Lower leg skin (tissue), 4 donors: ENCODE data around the gene LRIT1. TPM values are rescaled to one million over a fixed set of nuclear protein-coding genes. Genes with fewer than 3 reads are reported as not detected.
A peak's percentile ranks its signal among the peaks of the same experiment; 100 is the strongest.

Source experiments
- DNase-seq, 2 donors: peaks; one replicate each; pipeline ENCODE4 v3.0.0-alpha.2; 2019; ENCODE audit warnings: low spot score in 2 of 2
- H3K4me3 ChIP-seq: fragments of 200-600 bp; sonication (generic); 2 replicates; pipeline ENCODE4 v1.5.1; 2017; ENCODE audit warnings: mild to moderate bottlenecking, low read depth; ENCODE audit not compliant: poor library complexity, severe bottlenecking
- POLR2A ChIP-seq, 2 donors: fragments of 450-650 bp; IDR thresholded peaks; one replicate each; pipeline ENCODE4 v1.6.1; 2016 to 2017; ENCODE audit warnings: antibody characterized with exemption in 2 of 2, mild to moderate bottlenecking in 1 of 2, moderate library complexity in 1 of 2
- WGBS, 2 donors: methylation state at CpG; one replicate each; pipeline ENCODE4 v1.1.5; 2018; 5-methylcytosine and 5-hydroxymethylcytosine counted together
- intact Hi-C: fragments of 100-400 bp; cut with DNase I; formaldehyde crosslinking; loops from one replicate; pipeline ENCODE4 v1.15.0; 2023; ENCODE audit warnings: low total_unique reads
- total RNA-seq, 4 donors: library from RNA; depleted of rRNA; stranded (reverse); fragments of >200 nt; gene quantifications; one replicate each; pipeline ENCODE4 v1.1.0, GENCODE V29; 2016
- TF ChIP-seq, protein P1 (sequence below), 3 donors: fragments of 450-650 bp; IDR thresholded peaks; one replicate each; pipeline ENCODE4 v1.5.1; 2016; ENCODE audit warnings: antibody characterized with exemption in 3 of 3, mild to moderate bottlenecking in 3 of 3, moderate library complexity in 2 of 3

Gene LRIT1
- total RNA-seq, 4 donors from 2014 or later: 0.19 TPM; not detected in 3

DNA sequence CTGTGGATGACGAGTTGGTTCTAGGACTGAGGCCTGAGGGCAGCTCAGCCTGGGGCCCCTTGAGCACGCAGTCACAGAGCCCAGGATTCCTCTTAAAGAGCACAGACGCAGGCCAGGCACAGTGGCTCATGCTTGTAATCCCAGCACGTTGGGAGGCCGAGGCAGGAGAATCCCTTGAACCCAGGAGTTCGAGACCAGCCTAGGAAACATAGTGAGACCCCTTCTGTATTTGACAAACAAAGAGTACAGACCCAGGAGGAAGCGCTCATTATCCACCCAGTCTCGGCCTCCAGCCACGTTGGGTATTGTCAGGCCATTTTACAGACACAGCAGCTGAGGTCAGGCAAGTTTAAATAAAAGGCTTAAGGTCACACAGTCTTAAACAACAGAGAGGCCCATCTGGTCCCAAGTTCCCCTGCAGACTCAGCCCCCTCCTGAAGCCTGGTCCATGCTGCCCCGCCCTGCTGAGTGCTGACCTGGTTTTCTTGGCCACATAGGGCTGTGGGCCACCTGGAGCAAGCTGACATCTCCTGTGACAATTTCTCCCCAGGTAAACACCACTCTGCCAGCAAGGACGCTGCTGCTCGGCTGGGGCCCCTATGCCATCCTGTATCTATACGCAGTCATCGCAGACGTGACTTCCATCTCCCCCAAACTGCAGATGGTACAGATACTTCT, 16.1 kb upstream of the LRIT1 start:
- peak in 1 of 2 donors; percentile 58 for DNase-seq
- TF ChIP-seq, protein P1, sequence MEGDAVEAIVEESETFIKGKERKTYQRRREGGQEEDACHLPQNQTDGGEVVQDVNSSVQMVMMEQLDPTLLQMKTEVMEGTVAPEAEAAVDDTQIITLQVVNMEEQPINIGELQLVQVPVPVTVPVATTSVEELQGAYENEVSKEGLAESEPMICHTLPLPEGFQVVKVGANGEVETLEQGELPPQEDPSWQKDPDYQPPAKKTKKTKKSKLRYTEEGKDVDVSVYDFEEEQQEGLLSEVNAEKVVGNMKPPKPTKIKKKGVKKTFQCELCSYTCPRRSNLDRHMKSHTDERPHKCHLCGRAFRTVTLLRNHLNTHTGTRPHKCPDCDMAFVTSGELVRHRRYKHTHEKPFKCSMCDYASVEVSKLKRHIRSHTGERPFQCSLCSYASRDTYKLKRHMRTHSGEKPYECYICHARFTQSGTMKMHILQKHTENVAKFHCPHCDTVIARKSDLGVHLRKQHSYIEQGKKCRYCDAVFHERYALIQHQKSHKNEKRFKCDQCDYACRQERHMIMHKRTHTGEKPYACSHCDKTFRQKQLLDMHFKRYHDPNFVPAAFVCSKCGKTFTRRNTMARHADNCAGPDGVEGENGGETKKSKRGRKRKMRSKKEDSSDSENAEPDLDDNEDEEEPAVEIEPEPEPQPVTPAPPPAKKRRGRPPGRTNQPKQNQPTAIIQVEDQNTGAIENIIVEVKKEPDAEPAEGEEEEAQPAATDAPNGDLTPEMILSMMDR (IDR thresholded peaks at IDR 0.05): no peak
- TF ChIP-seq POLR2A (IDR thresholded peaks at IDR 0.05): no peak

DNA sequence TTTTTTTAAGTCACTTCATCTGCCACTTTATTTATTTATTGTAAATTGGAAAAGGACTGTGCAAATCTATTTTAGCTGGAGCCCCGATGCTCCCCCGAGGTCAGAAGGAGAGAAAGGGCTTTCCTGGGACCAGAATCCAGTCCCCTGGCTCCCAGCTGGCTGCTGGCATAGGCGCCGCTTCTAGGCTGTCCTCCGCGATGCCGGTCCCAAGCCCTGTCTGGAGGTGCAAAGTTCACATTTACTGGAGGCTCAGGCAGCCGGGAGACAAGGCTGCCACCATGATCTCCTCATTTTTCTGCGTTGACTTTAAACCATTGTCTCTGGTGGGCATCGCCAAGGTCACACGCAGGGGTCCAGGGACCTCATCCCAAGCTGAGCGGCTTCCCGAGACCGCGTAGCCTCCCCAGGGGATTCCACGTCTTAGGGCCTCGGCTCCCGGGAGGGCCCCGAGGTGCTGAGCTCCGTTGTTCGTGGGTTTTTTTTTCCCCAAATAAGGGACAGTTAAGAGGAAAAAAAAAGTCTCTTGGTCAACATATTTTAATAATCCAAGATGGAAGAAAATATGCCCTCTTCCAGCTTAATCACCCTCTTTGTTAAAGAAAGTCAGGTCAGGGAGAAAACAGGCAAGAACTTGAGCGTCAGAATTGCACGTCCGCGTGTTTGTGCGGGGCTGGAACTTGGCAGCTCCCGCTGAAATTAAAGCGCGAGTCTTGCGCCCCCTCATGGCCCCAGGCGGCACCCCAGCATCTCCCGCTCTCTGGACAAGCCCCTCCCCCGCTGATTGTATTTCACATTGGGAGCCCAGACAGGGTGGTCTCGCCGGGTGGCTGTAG, 15.4 kb upstream of the LRIT1 start:
- TF ChIP-seq, protein P1 (IDR thresholded peaks at IDR 0.05): no peak
- no peak for TF ChIP-seq POLR2A (IDR thresholded peaks at IDR 0.05)
- intact Hi-C loops: no loop called here
- H3K4me3 ChIP-seq: no peak overlapping the region
- 41 to 47% methylated on average over 33 to 35 of the region's 35 CpGs for WGBS, 2 donors
- peak in 1 of 2 donors; percentile 89 for DNase-seq

More for the DNA sequence above, 16.1 kb upstream of the LRIT1 start:
- no peak overlapping the region for H3K4me3 ChIP-seq
- intact Hi-C loops: no loop called here
- 67 to 75% methylated on average over 15 of the region's 15 CpGs for WGBS, 2 donors

DNA sequence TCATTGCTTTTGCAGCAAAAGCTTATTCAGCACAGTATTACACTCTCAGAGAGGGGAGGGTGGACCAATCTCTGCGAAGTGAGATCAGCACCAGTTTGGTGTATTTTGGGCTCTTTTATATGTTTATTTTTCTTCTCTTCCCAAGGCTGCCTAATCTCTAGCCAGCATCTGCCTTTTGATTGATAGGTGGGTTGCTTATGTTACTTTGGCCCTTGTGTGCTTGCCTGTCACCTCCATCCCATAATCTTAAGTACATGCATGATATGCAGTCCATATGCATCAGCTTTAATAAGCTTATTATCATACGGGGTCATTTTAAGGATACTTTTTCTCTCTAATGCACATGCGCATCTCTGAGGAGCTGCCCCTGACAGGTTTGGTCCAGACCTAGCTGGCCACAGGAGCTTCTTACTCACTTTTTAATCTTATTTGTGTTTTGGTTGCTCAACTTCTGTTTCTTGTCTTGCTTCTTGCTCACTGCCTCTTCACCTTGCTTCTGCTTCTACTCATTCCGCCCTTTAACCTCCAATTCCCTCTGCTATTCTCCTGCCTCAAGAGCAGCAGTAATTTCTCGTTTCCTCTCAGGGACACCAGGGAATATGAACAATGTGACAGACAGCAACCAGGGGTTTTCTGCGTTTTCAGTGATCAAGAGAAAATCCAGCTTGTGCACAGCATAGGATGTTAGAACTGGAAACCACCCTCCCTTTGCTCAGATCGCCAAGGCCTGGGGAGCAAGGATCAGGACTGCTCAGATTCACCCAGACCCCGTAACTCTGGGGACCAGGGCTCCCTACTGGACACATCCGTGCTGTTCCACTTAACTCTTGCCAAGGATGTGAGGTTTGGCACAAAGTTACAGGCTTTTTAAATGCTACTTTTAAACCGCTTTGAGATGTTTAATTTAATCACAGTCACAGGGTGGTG, 13.5 kb upstream of the LRIT1 start:
- no peak overlapping the region for H3K4me3 ChIP-seq
- intact Hi-C loops: no loop called here
- 59 to 66% methylated on average over 10 of the region's 10 CpGs for WGBS, 2 donors
- no peak for TF ChIP-seq POLR2A (IDR thresholded peaks at IDR 0.05)
- TF ChIP-seq, protein P1 (IDR thresholded peaks at IDR 0.05): no peak
- peak in 1 of 2 donors; percentile 61 for DNase-seq

DNA sequence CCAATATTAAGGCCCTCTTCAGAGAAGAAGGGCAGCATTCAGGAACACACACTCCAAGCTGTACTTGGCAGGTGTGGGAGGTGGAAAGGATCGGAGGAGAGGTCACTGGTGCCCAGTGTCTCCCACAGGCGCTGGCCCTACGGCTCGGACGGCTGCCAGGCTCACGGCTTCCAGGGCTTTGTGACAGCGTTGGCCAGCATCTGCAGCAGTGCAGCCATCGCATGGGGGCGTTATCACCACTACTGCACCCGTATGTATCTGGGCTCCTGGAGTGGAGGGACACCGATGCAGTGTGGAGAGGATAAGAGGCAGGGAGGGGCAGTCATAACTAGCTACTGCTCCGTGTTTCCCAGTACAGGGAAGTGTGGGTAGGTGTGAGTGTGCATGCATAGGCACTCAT, 7.4 kb upstream of the LRIT1 start:
- no peak overlapping the region for H3K4me3 ChIP-seq
- 81 to 87% methylated on average over 12 of the region's 12 CpGs for WGBS, 2 donors
- DNase-seq: peak in 1 of 2 donors; percentile 46
- TF ChIP-seq POLR2A (IDR thresholded peaks at IDR 0.05): no peak
- TF ChIP-seq, protein P1 (IDR thresholded peaks at IDR 0.05): no peak
- intact Hi-C loops: no loop called here

DNA sequence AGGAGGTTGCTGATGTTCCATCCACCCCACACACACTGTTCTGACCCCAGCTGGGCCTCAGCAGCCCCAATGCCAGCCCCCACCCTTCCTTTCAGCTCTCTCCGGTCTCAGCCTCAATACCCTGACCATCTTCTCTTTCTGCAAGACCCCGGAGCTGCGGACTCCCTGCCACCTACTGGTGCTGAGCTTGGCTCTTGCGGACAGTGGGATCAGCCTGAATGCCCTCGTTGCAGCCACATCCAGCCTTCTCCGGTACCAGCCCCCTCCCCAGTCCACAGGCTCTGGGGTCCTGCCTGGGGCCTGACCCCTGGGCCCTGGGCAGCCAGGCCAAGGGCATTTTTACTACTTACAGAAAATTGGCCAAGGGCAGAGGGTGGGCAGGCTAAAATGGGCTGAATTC, 6.2 kb upstream of the LRIT1 start:
- 84 to 86% methylated on average over 6 of the region's 6 CpGs for WGBS, 2 donors
- DNase-seq: peak in 1 of 2 donors; percentile 63
- intact Hi-C loops: no loop called here
- no peak for TF ChIP-seq POLR2A (IDR thresholded peaks at IDR 0.05)
- TF ChIP-seq, protein P1 (IDR thresholded peaks at IDR 0.05): no peak
- no peak overlapping the region for H3K4me3 ChIP-seq
